ENCODE results near the gene UBE2G1.

- TF ChIP-seq CTCF (IDR thresholded peaks at IDR 0.05) (no peak), POLR2A (IDR thresholded peaks at IDR 0.05) (no peak)
Measured at GRCh38 chr17:4235372-4236279, 130.8 kb downstream of the UBE2G1 start.

All from body of pancreas (tissue), 4 donors.